H9 (cell line): Measurements from ENCODE around the gene SPHK1. TPM values are rescaled to one million over a fixed set of nuclear protein-coding genes. Genes with fewer than 3 reads are reported as not detected.

Experiments
- DNase-seq: peaks from one replicate; pipeline ENCODE4 v3.0.0-alpha.2; 2017
- H2AFZ ChIP-seq: one replicate; pipeline ENCODE4 v1.6.1; 2013; ENCODE audit warnings: mild to moderate bottlenecking, low read length, control low read depth, moderate library complexity
- H2AK5ac ChIP-seq: 2 replicates; pipeline ENCODE4 v1.6.1; 2013; ENCODE audit warnings: low read length, control low read depth, mixed read lengths; ENCODE audit not compliant: insufficient read length
- H2BK120ac ChIP-seq: one replicate; pipeline ENCODE4 v1.6.1; 2013; ENCODE audit warnings: low read depth, mild to moderate bottlenecking, low read length, control low read depth, inconsistent platforms; ENCODE audit not compliant: poor library complexity, severe bottlenecking
- H2BK12ac ChIP-seq: 2 replicates; pipeline ENCODE4 v1.6.1; 2013; ENCODE audit warnings: low read length, control low read depth, mixed read lengths, low read depth; ENCODE audit not compliant: insufficient read length
- H2BK15ac ChIP-seq: 2 replicates; pipeline ENCODE4 v1.6.1; 2013; ENCODE audit warnings: low read depth, low read length, control low read depth
- H2BK20ac ChIP-seq: one replicate; pipeline ENCODE4 v1.6.1; 2013; ENCODE audit warnings: low read depth, mild to moderate bottlenecking, low read length, control low read depth, inconsistent platforms; ENCODE audit not compliant: poor library complexity, severe bottlenecking
- H2BK5ac ChIP-seq: 2 replicates; pipeline ENCODE4 v1.6.1; 2013; ENCODE audit warnings: low read length, control low read depth, mixed read lengths; ENCODE audit not compliant: insufficient read length
- H3K14ac ChIP-seq: 2 replicates; pipeline ENCODE4 v1.6.1; 2013; ENCODE audit warnings: low read length, control low read depth; ENCODE audit not compliant: insufficient read depth
- H3K18ac ChIP-seq: 2 replicates; pipeline ENCODE4 v1.6.1; 2013; ENCODE audit warnings: low read depth, mild to moderate bottlenecking, mixed read lengths, low read length, control low read depth; ENCODE audit not compliant: insufficient read length
- H3K23ac ChIP-seq: 2 replicates; pipeline ENCODE4 v1.6.1; 2013; ENCODE audit warnings: low read length, control low read depth, mixed read lengths, low read depth; ENCODE audit not compliant: insufficient read length
- H3K23me2 ChIP-seq: 2 replicates; pipeline ENCODE4 v1.6.1; 2013; ENCODE audit warnings: low read depth, mild to moderate bottlenecking, mixed read lengths, low read length, control low read depth; ENCODE audit not compliant: insufficient read length, poor library complexity, severe bottlenecking
- H3K27ac ChIP-seq: 2 replicates; pipeline ENCODE4 v1.5.1; 2013; ENCODE audit warnings: low read length, control low read depth, mixed read lengths, low read depth; ENCODE audit not compliant: insufficient read length
- H3K27me3 ChIP-seq: 2 replicates; pipeline ENCODE4 v1.6.1; 2013; ENCODE audit warnings: low read length, control low read depth, inconsistent platforms; ENCODE audit not compliant: insufficient read depth
- H3K4ac ChIP-seq: 2 replicates; pipeline ENCODE4 v1.6.1; 2013; ENCODE audit warnings: low read depth, mild to moderate bottlenecking, control low read depth, inconsistent platforms, low read length, moderate library complexity
- H3K4me1 ChIP-seq: 2 replicates; pipeline ENCODE4 v1.6.1; 2013; ENCODE audit warnings: low read length, control low read depth, inconsistent platforms; ENCODE audit not compliant: insufficient read depth
- H3K4me2 ChIP-seq: 2 replicates; pipeline ENCODE4 v1.6.1; 2013; ENCODE audit warnings: low read length, control low read depth, mixed read lengths; ENCODE audit not compliant: insufficient read length, insufficient read depth
- H3K56ac ChIP-seq: 2 replicates; pipeline ENCODE4 v1.6.1; 2013; ENCODE audit warnings: low read depth, mild to moderate bottlenecking, mixed read lengths, low read length, control low read depth; ENCODE audit not compliant: insufficient read length
- H3K79me1 ChIP-seq: 2 replicates; pipeline ENCODE4 v1.6.1; 2013; ENCODE audit warnings: low read depth, mild to moderate bottlenecking, moderate library complexity, low read length, control low read depth, inconsistent platforms; ENCODE audit not compliant: insufficient read depth, poor library complexity, severe bottlenecking
- H3K79me2 ChIP-seq: 2 replicates; pipeline ENCODE4 v1.6.1; 2013; ENCODE audit warnings: low read length, control low read depth, inconsistent platforms; ENCODE audit not compliant: insufficient read depth
- H3K9ac ChIP-seq: 2 replicates; pipeline ENCODE4 v1.6.1; 2013; ENCODE audit warnings: low read length, control low read depth, mixed read lengths; ENCODE audit not compliant: insufficient read length; ENCODE audit errors: extremely low read depth
- H3K9me3 ChIP-seq: one replicate; pipeline ENCODE4 v1.6.1; 2013; ENCODE audit warnings: low read depth, low read length, inconsistent platforms; ENCODE audit not compliant: control insufficient read depth
- H3T11ph ChIP-seq: one replicate; pipeline ENCODE4 v1.6.1; 2013; ENCODE audit warnings: mild to moderate bottlenecking, low read length, control low read depth, inconsistent platforms
- H4K20me1 ChIP-seq: one replicate; pipeline ENCODE4 v1.6.1; 2013; ENCODE audit not compliant: control insufficient read depth, insufficient read length, insufficient read depth
- H4K5ac ChIP-seq: 2 replicates; pipeline ENCODE4 v1.6.1; 2013; ENCODE audit warnings: low read depth, mild to moderate bottlenecking, mixed read lengths, low read length, control low read depth; ENCODE audit not compliant: insufficient read length
- H4K8ac ChIP-seq: replicated peaks from 2 replicates; pipeline ENCODE4 v1.6.1; 2013; ENCODE audit warnings: low read length, control low read depth, mixed read lengths, low read depth; ENCODE audit not compliant: insufficient read length
- H4K91ac ChIP-seq: 2 replicates; pipeline ENCODE4 v1.6.1; 2013; ENCODE audit warnings: low read depth, mild to moderate bottlenecking, moderate library complexity, mixed read lengths, low read length, control low read depth; ENCODE audit not compliant: insufficient read length
- H3K27ac Mint-ChIP-seq, 3 experiments: 2 replicates in 2 of 3; 3 replicates in 1 of 3; pipeline ENCODE4 v1.8.0; 2020 to 2021; ENCODE audit warnings: mixed read lengths in 3 of 3, mild to moderate bottlenecking in 1 of 3, moderate library complexity in 1 of 3
- H3K27me3 Mint-ChIP-seq: 2 replicates; pipeline ENCODE4 v1.8.0; 2021; ENCODE audit warnings: low read depth, mild to moderate bottlenecking, moderate library complexity, mixed read lengths
- H3K36me3 Mint-ChIP-seq, 3 experiments: 2 replicates in 2 of 3; 3 replicates in 1 of 3; pipeline ENCODE4 v1.8.0; 2020 to 2021; ENCODE audit warnings: low read depth in 3 of 3, mixed read lengths in 3 of 3; ENCODE audit not compliant: insufficient read depth in 1 of 3
- H3K4me1 Mint-ChIP-seq, 2 experiments: 2 replicates each; pipeline ENCODE4 v1.8.0; 2020; ENCODE audit warnings: mixed read lengths in 2 of 2
- H3K4me3 Mint-ChIP-seq, 2 experiments: 2 replicates in 1 of 2; 3 replicates in 1 of 2; pipeline ENCODE4 v1.8.0; 2020 to 2021; ENCODE audit warnings: mild to moderate bottlenecking in 2 of 2, mixed read lengths in 2 of 2, moderate library complexity in 1 of 2
- H3K9me3 Mint-ChIP-seq, 2 experiments: 2 replicates in 1 of 2; 3 replicates in 1 of 2; pipeline ENCODE4 v1.8.0; 2020; ENCODE audit warnings: mild to moderate bottlenecking in 2 of 2, mixed read lengths in 2 of 2, moderate library complexity in 1 of 2
- WGBS: extraction: QIAGEN DNeasy Blood & Tissue Kit; methylation state at CpG from one replicate; pipeline ENCODE4 v1.1.7; 2013; ENCODE audit warnings: missing lambda C conversion rate, low lambda C conversion rate, mixed read lengths; ENCODE audit not compliant: insufficient read length; ENCODE audit errors: extremely low coverage; 5-methylcytosine and 5-hydroxymethylcytosine counted together
- total RNA-seq: library from RNA; stranded (reverse); gene quantifications from 2 replicates; pipeline ENCODE4 v1.2.1, GENCODE V29; 2021
- TF ChIP-seq, protein P1 (sequence below): fragments of 200-600 bp; sonication (generic); conservative IDR thresholded peaks from 3 replicates; pipeline ENCODE4 v1.8.0; 2021; ENCODE audit warnings: antibody characterized with exemption, mild to moderate bottlenecking

Gene SPHK1
- total RNA-seq, 1 experiment from 2014 or later: 1.4 TPM

DNA sequence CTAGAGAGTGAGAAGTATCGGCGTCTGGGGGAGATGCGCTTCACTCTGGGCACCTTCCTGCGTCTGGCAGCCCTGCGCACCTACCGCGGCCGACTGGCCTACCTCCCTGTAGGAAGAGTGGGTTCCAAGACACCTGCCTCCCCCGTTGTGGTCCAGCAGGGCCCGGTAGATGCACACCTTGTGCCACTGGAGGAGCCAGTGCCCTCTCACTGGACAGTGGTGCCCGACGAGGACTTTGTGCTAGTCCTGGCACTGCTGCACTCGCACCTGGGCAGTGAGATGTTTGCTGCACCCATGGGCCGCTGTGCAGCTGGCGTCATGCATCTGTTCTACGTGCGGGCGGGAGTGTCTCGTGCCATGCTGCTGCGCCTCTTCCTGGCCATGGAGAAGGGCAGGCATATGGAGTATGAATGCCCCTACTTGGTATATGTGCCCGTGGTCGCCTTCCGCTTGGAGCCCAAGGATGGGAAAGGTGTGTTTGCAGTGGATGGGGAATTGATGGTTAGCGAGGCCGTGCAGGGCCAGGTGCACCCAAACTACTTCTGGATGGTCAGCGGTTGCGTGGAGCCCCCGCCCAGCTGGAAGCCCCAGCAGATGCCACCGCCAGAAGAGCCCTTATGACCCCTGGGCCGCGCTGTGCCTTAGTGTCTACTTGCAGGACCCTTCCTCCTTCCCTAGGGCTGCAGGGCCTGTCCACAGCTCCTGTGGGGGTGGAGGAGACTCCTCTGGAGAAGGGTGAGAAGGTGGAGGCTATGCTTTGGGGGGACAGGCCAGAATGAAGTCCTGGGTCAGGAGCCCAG is 2.8 kb downstream of the SPHK1 start:
- TF ChIP-seq, protein P1, sequence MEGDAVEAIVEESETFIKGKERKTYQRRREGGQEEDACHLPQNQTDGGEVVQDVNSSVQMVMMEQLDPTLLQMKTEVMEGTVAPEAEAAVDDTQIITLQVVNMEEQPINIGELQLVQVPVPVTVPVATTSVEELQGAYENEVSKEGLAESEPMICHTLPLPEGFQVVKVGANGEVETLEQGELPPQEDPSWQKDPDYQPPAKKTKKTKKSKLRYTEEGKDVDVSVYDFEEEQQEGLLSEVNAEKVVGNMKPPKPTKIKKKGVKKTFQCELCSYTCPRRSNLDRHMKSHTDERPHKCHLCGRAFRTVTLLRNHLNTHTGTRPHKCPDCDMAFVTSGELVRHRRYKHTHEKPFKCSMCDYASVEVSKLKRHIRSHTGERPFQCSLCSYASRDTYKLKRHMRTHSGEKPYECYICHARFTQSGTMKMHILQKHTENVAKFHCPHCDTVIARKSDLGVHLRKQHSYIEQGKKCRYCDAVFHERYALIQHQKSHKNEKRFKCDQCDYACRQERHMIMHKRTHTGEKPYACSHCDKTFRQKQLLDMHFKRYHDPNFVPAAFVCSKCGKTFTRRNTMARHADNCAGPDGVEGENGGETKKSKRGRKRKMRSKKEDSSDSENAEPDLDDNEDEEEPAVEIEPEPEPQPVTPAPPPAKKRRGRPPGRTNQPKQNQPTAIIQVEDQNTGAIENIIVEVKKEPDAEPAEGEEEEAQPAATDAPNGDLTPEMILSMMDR: no peak
- peaks cover 6 to 28% (median 20%) of the 10 kb centered on the region in 3 experiments for H3K36me3 Mint-ChIP-seq
- Histone ChIP-seq H3K23me2 (peaks cover 17% of the 10 kb centered on the region), H3K14ac (no peak overlapping the region), H2AFZ (no peak overlapping the region), H3K4ac (no peak overlapping the region), H3K4me1 (peaks cover 6% of the 10 kb centered on the region; the same call in 1 of the 2 replicates), H2BK5ac (no peak overlapping the region), H3K79me1 (no peaks in the 10 kb centered on the region), H3K18ac (no peak overlapping the region), H3K9ac (no peak overlapping the region), H3T11ph (no peak overlapping the region), H2AK5ac (no peak overlapping the region), H4K8ac (no peak overlapping the region), H3K27me3 (peaks cover 16% of the 10 kb centered on the region; the same call in 1 of the 2 replicates), H2BK12ac (no peak overlapping the region), H3K79me2 (no peaks in the 10 kb centered on the region), H3K23ac (no peak overlapping the region), H2BK20ac (no peak overlapping the region), H3K56ac (no peak overlapping the region), H3K4me2 (no peak overlapping the region), H3K9me3 (no peaks in the 10 kb centered on the region), H4K20me1 (no peaks in the 10 kb centered on the region), H2BK120ac (no peak overlapping the region), H3K27ac (no peak overlapping the region), H2BK15ac (no peak overlapping the region), H4K5ac (no peak overlapping the region), H4K91ac (no peak overlapping the region)
- H3K9me3 Mint-ChIP-seq: no peaks in the 10 kb centered on the region
- H3K4me1 Mint-ChIP-seq: peaks cover 26 to 34% of the 10 kb centered on the region in 2 experiments
- H3K27me3 Mint-ChIP-seq: peaks cover 37% of the 10 kb centered on the region
- DNase-seq: no peak
- WGBS: no CpG with 5 or more reads among the region's 31 CpGs
- H3K4me3 Mint-ChIP-seq: no peak overlapping the region
- H3K27ac Mint-ChIP-seq: no peak overlapping the region
